ENCODE results near the gene CD33. TPM values are rescaled to one million over a fixed set of nuclear protein-coding genes. Genes with fewer than 3 reads are reported as not detected.

CD33 gene
- total and polyA plus RNA-seq, 9 donors: 2.2 to 3.9 (median 2.7) TPM

GRCh38 chr19:51257471-51257870 lies 32.6 kb downstream of the CD33 start:
- Histone ChIP-seq H3K27me3 (ENCODE audit: control insufficient read depth, insufficient read depth, low read length) (no peaks in the 10 kb centered on the region), H3K27ac (ENCODE audit: low read length) (no peak overlapping the region), H3K36me3 (ENCODE audit: control insufficient read depth, insufficient read depth, low read length) (no peaks in the 10 kb centered on the region), H3K9me3 (replicated peaks; ENCODE audit: control insufficient read depth, low read depth, low read length) (no peaks in the 10 kb centered on the region), H3K4me1 (ENCODE audit: control insufficient read depth, insufficient read depth, low read length) (no peaks in the 10 kb centered on the region), H3K4me3 (ENCODE audit: low read length) (no peak overlapping the region)
- 83% methylated on average over 1 of the region's 2 CpGs for WGBS (ENCODE audit: insufficient coverage)
- DNase-seq: no peak

GRCh38 chr19:51258165-51259160 lies 33.6 kb downstream of the CD33 start:
- Histone ChIP-seq H3K9me3 (replicated peaks; ENCODE audit: control insufficient read depth, low read depth, low read length) (no peaks in the 10 kb centered on the region), H3K4me1 (ENCODE audit: control insufficient read depth, insufficient read depth, low read length) (no peaks in the 10 kb centered on the region), H3K4me3 (ENCODE audit: low read length) (no peak overlapping the region), H3K27me3 (ENCODE audit: control insufficient read depth, insufficient read depth, low read length) (no peaks in the 10 kb centered on the region), H3K27ac (ENCODE audit: low read length) (no peak overlapping the region), H3K36me3 (ENCODE audit: control insufficient read depth, insufficient read depth, low read length) (no peaks in the 10 kb centered on the region)
- DNase-seq: no peak
- 72% methylated on average over 4 of the region's 6 CpGs for WGBS (ENCODE audit: insufficient coverage)

GRCh38 chr19:51259348-51260245 lies 34.7 kb downstream of the CD33 start:
- H3K36me3 ChIP-seq (ENCODE audit: control insufficient read depth, insufficient read depth, low read length): no peaks in the 10 kb centered on the region
- DNase-seq: peak; percentile 52
- H3K9me3 ChIP-seq (replicated peaks; ENCODE audit: control insufficient read depth, low read depth, low read length): no peaks in the 10 kb centered on the region
- no peaks in the 10 kb centered on the region for H3K4me1 ChIP-seq (ENCODE audit: control insufficient read depth, insufficient read depth, low read length)
- no peaks in the 10 kb centered on the region for H3K27me3 ChIP-seq (ENCODE audit: control insufficient read depth, insufficient read depth, low read length)
- H3K4me3 ChIP-seq (ENCODE audit: low read length): no peak overlapping the region
- H3K27ac ChIP-seq (ENCODE audit: low read length): no peak overlapping the region
- WGBS (ENCODE audit: insufficient coverage): 20% methylated on average over 4 of the region's 5 CpGs

GRCh38 chr19:51263808-51264207 lies 38.9 kb downstream of the CD33 start:
- Histone ChIP-seq H3K27ac (ENCODE audit: low read length) (no peak overlapping the region), H3K27me3 (ENCODE audit: control insufficient read depth, insufficient read depth, low read length) (no peaks in the 10 kb centered on the region), H3K4me3 (ENCODE audit: low read length) (no peak overlapping the region), H3K4me1 (ENCODE audit: control insufficient read depth, insufficient read depth, low read length) (no peaks in the 10 kb centered on the region), H3K36me3 (ENCODE audit: control insufficient read depth, insufficient read depth, low read length) (no peaks in the 10 kb centered on the region), H3K9me3 (replicated peaks; ENCODE audit: control insufficient read depth, low read depth, low read length) (no peaks in the 10 kb centered on the region)
- 69% methylated on average over 2 of the region's 4 CpGs for WGBS (ENCODE audit: insufficient coverage)
- no peak for DNase-seq

- no peaks in the 10 kb centered on the region for H3K9me3 ChIP-seq (replicated peaks; ENCODE audit: control insufficient read depth, low read depth, low read length)
- no peaks in the 10 kb centered on the region for H3K27me3 ChIP-seq (ENCODE audit: control insufficient read depth, insufficient read depth, low read length)
- WGBS (ENCODE audit: insufficient coverage): 52% methylated on average over 24 of the region's 26 CpGs
- no peak overlapping the region for H3K27ac ChIP-seq (ENCODE audit: low read length)
- no peaks in the 10 kb centered on the region for H3K4me1 ChIP-seq (ENCODE audit: control insufficient read depth, insufficient read depth, low read length)
- H3K36me3 ChIP-seq (ENCODE audit: control insufficient read depth, insufficient read depth, low read length): no peaks in the 10 kb centered on the region
- H3K4me3 ChIP-seq (ENCODE audit: low read length): no peak overlapping the region
- DNase-seq: no peak
These were observed 46.2 kb downstream of the CD33 start for GRCh38 chr19:51271067-51271466.

GRCh38 chr19:51272183-51272810 lies 47.4 kb downstream of the CD33 start:
- Histone ChIP-seq H3K27me3 (ENCODE audit: control insufficient read depth, insufficient read depth, low read length) (no peaks in the 10 kb centered on the region), H3K36me3 (ENCODE audit: control insufficient read depth, insufficient read depth, low read length) (no peaks in the 10 kb centered on the region)
- 66% methylated on average over 4 of the region's 6 CpGs for WGBS (ENCODE audit: insufficient coverage)

GRCh38 chr19:51274049-51274770 lies 49.3 kb downstream of the CD33 start:
- no peaks in the 10 kb centered on the region for H3K27me3 ChIP-seq (ENCODE audit: control insufficient read depth, insufficient read depth, low read length)

More at GRCh38 chr19:51272183-51272810, 47.4 kb downstream of the CD33 start:
- Histone ChIP-seq H3K9me3 (replicated peaks; ENCODE audit: control insufficient read depth, low read depth, low read length) (no peaks in the 10 kb centered on the region), H3K4me3 (ENCODE audit: low read length) (no peak overlapping the region), H3K27ac (ENCODE audit: low read length) (no peak overlapping the region), H3K4me1 (ENCODE audit: control insufficient read depth, insufficient read depth, low read length) (no peaks in the 10 kb centered on the region)
- DNase-seq: no peak

GRCh38 chr19:51277112-51277511 lies 52.2 kb downstream of the CD33 start:
- H3K27me3 ChIP-seq (ENCODE audit: control insufficient read depth, insufficient read depth, low read length): no peaks in the 10 kb centered on the region

More at GRCh38 chr19:51274049-51274770, 49.3 kb downstream of the CD33 start:
- no peaks in the 10 kb centered on the region for H3K9me3 ChIP-seq (replicated peaks; ENCODE audit: control insufficient read depth, low read depth, low read length)
- no peak overlapping the region for H3K4me3 ChIP-seq (ENCODE audit: low read length)
- no peak for DNase-seq
- 77% methylated on average over 6 of the region's 8 CpGs for WGBS (ENCODE audit: insufficient coverage)
- H3K27ac ChIP-seq (ENCODE audit: low read length): no peak overlapping the region
- H3K36me3 ChIP-seq (ENCODE audit: control insufficient read depth, insufficient read depth, low read length): no peaks in the 10 kb centered on the region
- no peaks in the 10 kb centered on the region for H3K4me1 ChIP-seq (ENCODE audit: control insufficient read depth, insufficient read depth, low read length)

GRCh38 chr19:51282335-51282734 lies 57.5 kb downstream of the CD33 start:
- Histone ChIP-seq H3K27me3 (ENCODE audit: control insufficient read depth, insufficient read depth, low read length) (no peaks in the 10 kb centered on the region), H3K36me3 (ENCODE audit: control insufficient read depth, insufficient read depth, low read length) (no peaks in the 10 kb centered on the region), H3K4me3 (ENCODE audit: low read length) (no peak overlapping the region), H3K27ac (ENCODE audit: low read length) (no peak overlapping the region), H3K4me1 (ENCODE audit: control insufficient read depth, insufficient read depth, low read length) (no peaks in the 10 kb centered on the region), H3K9me3 (replicated peaks; ENCODE audit: control insufficient read depth, low read depth, low read length) (peaks cover 2% of the 10 kb centered on the region)
- WGBS (ENCODE audit: insufficient coverage): 37% methylated on average over 3 of the region's 4 CpGs
- no peak for DNase-seq

More at GRCh38 chr19:51277112-51277511, 52.2 kb downstream of the CD33 start:
- no peak overlapping the region for H3K27ac ChIP-seq (ENCODE audit: low read length)
- no peaks in the 10 kb centered on the region for H3K4me1 ChIP-seq (ENCODE audit: control insufficient read depth, insufficient read depth, low read length)
- WGBS (ENCODE audit: insufficient coverage): no CpG with 5 or more reads among the region's 3 CpGs
- no peak for DNase-seq
- no peaks in the 10 kb centered on the region for H3K9me3 ChIP-seq (replicated peaks; ENCODE audit: control insufficient read depth, low read depth, low read length)
- no peak overlapping the region for H3K4me3 ChIP-seq (ENCODE audit: low read length)
- no peaks in the 10 kb centered on the region for H3K36me3 ChIP-seq (ENCODE audit: control insufficient read depth, insufficient read depth, low read length)

All from muscle of leg (tissue), 11 donors.